ENCODE measurements around the gene FAR1. TPM values are rescaled to one million over a fixed set of nuclear protein-coding genes. Genes with fewer than 3 reads are reported as not detected.
"Not testable (repeated sequence)": the region's sequence is repeated elsewhere in the genome, so short reads cannot be mapped to it uniquely, and the experiment has no call there.

The FAR1 gene, protein sequence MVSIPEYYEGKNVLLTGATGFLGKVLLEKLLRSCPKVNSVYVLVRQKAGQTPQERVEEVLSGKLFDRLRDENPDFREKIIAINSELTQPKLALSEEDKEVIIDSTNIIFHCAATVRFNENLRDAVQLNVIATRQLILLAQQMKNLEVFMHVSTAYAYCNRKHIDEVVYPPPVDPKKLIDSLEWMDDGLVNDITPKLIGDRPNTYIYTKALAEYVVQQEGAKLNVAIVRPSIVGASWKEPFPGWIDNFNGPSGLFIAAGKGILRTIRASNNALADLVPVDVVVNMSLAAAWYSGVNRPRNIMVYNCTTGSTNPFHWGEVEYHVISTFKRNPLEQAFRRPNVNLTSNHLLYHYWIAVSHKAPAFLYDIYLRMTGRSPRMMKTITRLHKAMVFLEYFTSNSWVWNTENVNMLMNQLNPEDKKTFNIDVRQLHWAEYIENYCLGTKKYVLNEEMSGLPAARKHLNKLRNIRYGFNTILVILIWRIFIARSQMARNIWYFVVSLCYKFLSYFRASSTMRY
- 28.4 TPM for polyA plus RNA-seq (2012; ENCODE audit: missing spikeins)

DNA sequence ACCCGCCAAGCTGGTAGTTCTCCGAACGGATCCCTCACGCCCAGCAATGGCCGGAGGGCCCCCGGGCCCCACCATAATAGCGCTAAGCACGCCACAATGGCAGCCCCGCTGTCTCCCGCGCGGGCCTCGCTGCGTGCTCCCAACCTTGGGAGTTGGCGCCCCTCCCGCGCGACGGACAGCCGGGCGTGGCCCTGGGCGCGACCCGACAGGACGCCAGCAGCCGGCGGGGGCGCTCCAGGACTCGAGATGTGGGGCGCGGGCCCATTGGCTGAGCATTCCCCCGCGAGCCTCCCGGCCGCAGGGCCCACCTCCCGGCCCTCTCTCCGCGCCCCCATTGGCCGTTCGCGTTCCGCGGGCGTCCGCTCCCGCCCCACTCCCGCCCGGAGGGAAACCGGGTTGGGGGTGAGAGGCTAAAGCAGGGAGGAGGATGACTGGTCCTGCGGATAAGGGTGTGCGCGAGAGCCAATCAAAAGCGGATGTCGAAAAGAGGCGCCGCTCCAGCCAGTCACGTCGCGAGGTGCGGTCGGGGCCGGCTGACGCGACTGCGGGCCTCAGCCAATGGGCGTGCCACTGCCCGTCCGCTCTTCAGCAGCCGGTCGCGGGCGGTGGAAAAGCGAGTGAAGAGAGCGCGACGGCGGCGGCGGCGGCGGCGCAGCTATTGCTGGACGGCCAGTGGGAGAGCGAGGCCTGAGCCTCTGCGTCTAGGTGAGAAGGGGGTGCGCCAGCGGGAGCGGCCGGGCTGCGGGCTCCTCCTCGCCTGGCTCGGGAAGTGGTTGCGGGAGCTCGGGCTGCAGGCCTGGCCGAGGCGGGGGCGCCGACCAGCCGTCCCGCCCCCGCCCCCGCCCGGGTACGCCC, at the start of gene FAR1:
TSS of gene FAR1 (plus strand) at position 567 of the 855 bp plus-strand sequence. CDS start 26,098 bp downstream, outside the sequence.
- FAIRE-seq (peak; percentile 100), DNase-seq (ENCODE audit: insufficient read length) (peak; percentile 91)
- no peak; the same call in 1 of the 2 replicates for TF ChIP-seq TAF1 (IDR thresholded peaks at IDR 0.05; ENCODE audit: borderline replicate concordance, low read depth, low read length)
- no peak; the same call in 1 of the 2 replicates for TF ChIP-seq POLR2A (IDR thresholded peaks at IDR 0.05; ENCODE audit: low read depth, low read length)
- TF ChIP-seq POLR2AphosphoS5 (IDR thresholded peaks at IDR 0.05; ENCODE audit: low read depth, low read length) = no peak

GRCh38 chr11:13620063-13620462, 48.4 kb upstream of the FAR1 start:
- FAIRE-seq (no peak), DNase-seq (ENCODE audit: insufficient read length) (no peak)
- TF ChIP-seq TAF1 (IDR thresholded peaks at IDR 0.05; ENCODE audit: borderline replicate concordance, low read depth, low read length) = no peak
- no peak for TF ChIP-seq POLR2AphosphoS5 (IDR thresholded peaks at IDR 0.05; ENCODE audit: low read depth, low read length)
- TF ChIP-seq POLR2A (IDR thresholded peaks at IDR 0.05; ENCODE audit: low read depth, low read length) = no peak

DNA sequence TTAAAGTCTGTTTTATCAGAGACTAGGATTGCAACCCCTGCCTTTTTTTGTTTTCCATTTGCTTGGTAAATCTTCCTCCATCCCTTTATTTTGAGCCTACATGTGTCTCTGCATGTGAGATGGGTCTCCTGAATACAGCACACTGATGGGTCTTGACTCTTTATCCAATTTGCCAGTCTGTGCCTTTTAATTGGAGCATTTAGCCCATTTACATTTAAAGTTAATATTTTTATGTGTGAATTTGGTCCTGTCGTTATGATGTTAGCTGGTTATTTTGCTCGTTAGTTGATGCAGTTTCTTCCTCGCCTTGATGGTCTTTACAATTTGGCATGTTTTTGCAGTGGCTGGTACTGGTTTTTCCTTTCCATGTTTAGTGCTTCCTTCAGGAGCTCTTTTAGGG, 41.6 kb upstream of the FAR1 start:
- DNase-seq (ENCODE audit: insufficient read length); FAIRE-seq: not testable (repeated sequence)

DNA sequence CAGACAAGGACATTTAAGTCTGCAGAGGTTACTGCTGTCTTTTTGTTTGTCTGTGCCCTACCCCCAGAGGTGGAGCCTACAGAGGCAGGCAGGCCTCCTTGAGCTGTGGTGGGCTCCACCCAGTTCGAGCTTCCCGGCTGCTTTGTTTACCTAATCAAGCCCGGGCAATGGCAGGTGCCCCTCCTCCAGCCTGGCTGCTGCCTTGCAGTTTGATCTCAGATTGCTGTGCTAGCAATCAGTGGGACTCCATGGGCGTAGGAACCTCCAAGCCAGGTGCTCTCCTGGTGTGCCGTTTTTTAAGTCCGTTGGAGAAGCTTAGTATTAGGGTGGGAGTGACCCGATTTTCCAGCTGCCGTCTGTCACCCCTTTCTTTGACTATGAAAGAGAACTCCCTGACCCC, 39.8 kb upstream of the FAR1 start:
- not testable (repeated sequence) for FAIRE-seq; DNase-seq (ENCODE audit: insufficient read length)

DNA sequence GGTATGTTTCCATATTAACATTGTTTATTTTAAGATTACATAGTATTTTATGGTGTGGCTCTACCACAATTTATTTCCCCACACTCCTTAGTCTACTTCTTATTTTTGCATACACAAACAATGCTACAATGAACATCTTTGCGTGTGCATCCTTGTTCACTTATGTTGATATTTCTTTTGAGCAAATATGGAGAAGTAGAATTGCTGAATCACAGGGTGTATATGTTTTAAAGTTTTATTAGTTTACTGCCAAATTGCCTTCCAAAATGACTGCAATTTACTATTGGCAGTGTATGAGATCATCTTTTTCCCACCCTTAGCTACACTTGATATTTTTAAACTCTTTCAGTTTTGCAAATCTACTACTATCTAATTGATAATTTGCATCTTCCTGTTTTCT, 38.7 kb upstream of the FAR1 start:
- no peak for FAIRE-seq
- no peak for TF ChIP-seq POLR2A (IDR thresholded peaks at IDR 0.05; ENCODE audit: low read depth, low read length)
- TF ChIP-seq POLR2AphosphoS5 (IDR thresholded peaks at IDR 0.05; ENCODE audit: low read depth, low read length) = no peak
- no peak for TF ChIP-seq TAF1 (IDR thresholded peaks at IDR 0.05; ENCODE audit: borderline replicate concordance, low read depth, low read length)
- DNase-seq (ENCODE audit: insufficient read length) = no peak

- DNase-seq (ENCODE audit: insufficient read length) (no peak), FAIRE-seq (no peak)
- TF ChIP-seq TAF1 (IDR thresholded peaks at IDR 0.05; ENCODE audit: borderline replicate concordance, low read depth, low read length) (no peak), POLR2A (IDR thresholded peaks at IDR 0.05; ENCODE audit: low read depth, low read length) (no peak), POLR2AphosphoS5 (IDR thresholded peaks at IDR 0.05; ENCODE audit: low read depth, low read length) (no peak)
Measured at GRCh38 chr11:13635290-13635689, 33.2 kb upstream of the FAR1 start.

DNA sequence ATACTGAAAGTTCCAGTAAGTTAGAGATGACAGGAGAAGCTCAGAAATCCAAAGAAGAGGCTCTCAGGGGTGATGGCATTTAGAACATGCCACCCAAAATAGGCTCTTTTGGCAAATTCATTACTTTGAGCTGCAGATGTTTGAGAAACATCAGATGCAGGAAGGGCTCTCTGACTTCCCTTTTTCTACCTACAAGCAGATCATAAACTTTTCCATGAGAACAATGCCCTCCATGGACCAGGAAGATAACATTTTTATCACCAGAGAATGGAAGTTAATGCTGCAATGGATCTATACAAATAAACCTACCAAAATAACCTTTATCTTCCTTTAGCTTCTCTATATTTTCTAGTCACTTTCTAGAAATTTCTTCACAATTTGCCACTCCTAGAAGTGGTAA, 32.7 kb upstream of the FAR1 start:
- FAIRE-seq (no peak), DNase-seq (ENCODE audit: insufficient read length) (no peak)
- TF ChIP-seq POLR2AphosphoS5 (IDR thresholded peaks at IDR 0.05; ENCODE audit: low read depth, low read length) = no peak
- TF ChIP-seq POLR2A (IDR thresholded peaks at IDR 0.05; ENCODE audit: low read depth, low read length) = no peak
- no peak for TF ChIP-seq TAF1 (IDR thresholded peaks at IDR 0.05; ENCODE audit: borderline replicate concordance, low read depth, low read length)

GRCh38 chr11:13637125-13638069, 31.1 kb upstream of the FAR1 start:
- DNase-seq (ENCODE audit: insufficient read length) (no peak), FAIRE-seq (no peak)
- TF ChIP-seq POLR2AphosphoS5 (IDR thresholded peaks at IDR 0.05; ENCODE audit: low read depth, low read length) = no peak
- no peak for TF ChIP-seq POLR2A (IDR thresholded peaks at IDR 0.05; ENCODE audit: low read depth, low read length)
- TF ChIP-seq TAF1 (IDR thresholded peaks at IDR 0.05; ENCODE audit: borderline replicate concordance, low read depth, low read length) = no peak

DNA sequence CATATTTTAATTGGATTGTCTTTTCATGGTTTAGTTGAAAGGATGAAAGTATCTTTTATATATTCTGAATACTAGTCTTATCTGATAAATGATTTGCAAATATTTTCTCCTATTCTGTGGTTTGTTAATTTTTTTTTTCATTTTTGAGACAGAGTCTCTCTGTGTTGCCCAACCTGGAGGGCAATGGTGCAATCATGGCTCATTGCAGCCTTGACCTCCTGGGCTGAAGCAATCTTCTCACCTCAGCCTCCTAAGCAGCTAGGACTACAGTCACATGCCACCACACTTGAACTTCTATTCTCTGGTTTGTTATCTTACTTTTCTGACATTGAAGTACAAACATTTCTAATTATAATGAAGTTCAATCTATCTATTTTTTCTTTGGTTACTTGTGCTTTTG, 30.0 kb upstream of the FAR1 start:
- DNase-seq (ENCODE audit: insufficient read length) = no peak
- TF ChIP-seq POLR2AphosphoS5 (IDR thresholded peaks at IDR 0.05; ENCODE audit: low read depth, low read length) (no peak), POLR2A (IDR thresholded peaks at IDR 0.05; ENCODE audit: low read depth, low read length) (no peak), TAF1 (IDR thresholded peaks at IDR 0.05; ENCODE audit: borderline replicate concordance, low read depth, low read length) (no peak)
- FAIRE-seq = no peak

DNA sequence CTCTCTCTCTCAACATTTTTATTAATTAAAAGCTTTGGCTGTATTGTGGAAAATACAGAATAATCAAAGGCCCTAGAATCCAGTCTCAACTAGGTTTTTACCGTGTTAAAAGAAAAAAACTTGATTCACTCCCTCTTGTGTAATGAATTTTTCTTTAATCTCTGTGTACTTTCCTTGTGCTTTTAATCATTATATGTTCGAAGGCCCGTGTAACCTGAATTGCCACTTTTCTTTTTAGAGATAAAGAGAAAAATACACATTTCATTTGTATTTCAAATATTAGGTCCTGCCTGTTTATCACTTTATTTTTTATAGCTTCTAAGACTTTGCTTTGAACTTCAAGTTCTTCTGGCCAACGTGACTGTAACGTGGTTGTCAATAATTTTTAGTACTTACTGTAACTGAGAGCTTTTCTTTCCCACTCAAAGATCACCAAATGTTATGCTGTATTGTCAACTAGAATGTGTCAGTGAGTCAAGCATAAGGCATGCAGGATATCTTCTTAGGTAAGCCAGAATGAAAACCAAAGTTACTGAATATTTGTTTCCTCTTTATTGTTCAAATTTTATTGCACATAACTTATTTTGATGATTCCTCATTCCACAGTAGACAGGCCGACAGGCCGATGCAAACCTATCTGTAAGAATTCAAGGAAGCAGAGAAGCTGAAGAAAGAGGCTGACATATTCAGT, 23.3 kb upstream of the FAR1 start:
- no peak for DNase-seq (ENCODE audit: insufficient read length)
- no peak for TF ChIP-seq TAF1 (IDR thresholded peaks at IDR 0.05; ENCODE audit: borderline replicate concordance, low read depth, low read length)
- TF ChIP-seq POLR2AphosphoS5 (IDR thresholded peaks at IDR 0.05; ENCODE audit: low read depth, low read length) = no peak
- no peak for TF ChIP-seq POLR2A (IDR thresholded peaks at IDR 0.05; ENCODE audit: low read depth, low read length)
- FAIRE-seq = no peak
